Loucy (cell line): ENCODE data around the gene SLX4IP.

ENCODE experiments used
- CTCF ChIP-seq: fragments of 200-600 bp; sonication (generic); conservative IDR thresholded peaks from 2 replicates; pipeline ENCODE4 v1.5.1; 2014; ENCODE audit warnings: mild to moderate bottlenecking, antibody characterized with exemption, low read length
- EZH2phosphoT487 ChIP-seq: fragments of 200-600 bp; IDR thresholded peaks from 2 replicates; pipeline ENCODE4 v1.6.1; 2018; ENCODE audit warnings: antibody characterized with exemption, mild to moderate bottlenecking, moderate library complexity, borderline replicate concordance

GRCh38 chr20:10478205-10478604 is 43.1 kb downstream of the SLX4IP start:
- TF ChIP-seq CTCF (no peak), EZH2phosphoT487 (no peak)
